ENCODE data around the gene RAP1B. TPM values are rescaled to one million over a fixed set of nuclear protein-coding genes. Genes with fewer than 3 reads are reported as not detected.

RAP1B gene
- total RNA-seq, 1 donor from 2014 or later = 193 TPM

- no peaks in the 10 kb centered on the region for H3K36me3 ChIP-seq
- no peaks in the 10 kb centered on the region for H3K9me3 ChIP-seq
- H3K4me3 ChIP-seq = no peak overlapping the region
- intact Hi-C loops (cut with DNase I) = no loop called here
- no peak overlapping the region for H3K27ac ChIP-seq
- ATAC-seq (no peak), DNase-seq (no peak)
- H3K4me1 ChIP-seq = peaks cover 4% of the 10 kb centered on the region
- no peaks in the 10 kb centered on the region for H3K27me3 ChIP-seq (ENCODE audit: low read depth)
- no peak for TF ChIP-seq CTCF (IDR thresholded peaks at IDR 0.05)
Measured at GRCh38 chr12:68572661-68573060, 38.0 kb upstream of the RAP1B start.

- no peak for TF ChIP-seq CTCF (IDR thresholded peaks at IDR 0.05)
- Histone ChIP-seq H3K36me3 (no peaks in the 10 kb centered on the region), H3K4me3 (no peak overlapping the region), H3K4me1 (peaks cover 4% of the 10 kb centered on the region), H3K27ac (no peak overlapping the region), H3K27me3 (ENCODE audit: low read depth) (no peaks in the 10 kb centered on the region), H3K9me3 (no peaks in the 10 kb centered on the region)
- DNase-seq (no peak), ATAC-seq (no peak)
- intact Hi-C loops (cut with DNase I) = no loop called here
Measured at GRCh38 chr12:68573406-68573805, 37.3 kb upstream of the RAP1B start.

GRCh38 chr12:68577949-68578348 lies 32.8 kb upstream of the RAP1B start:
- ATAC-seq (no peak), DNase-seq (no peak)
- H3K9me3 ChIP-seq = no peaks in the 10 kb centered on the region
- no peak overlapping the region for H3K27ac ChIP-seq
- H3K4me1 ChIP-seq = no peaks in the 10 kb centered on the region
- no peak overlapping the region for H3K4me3 ChIP-seq
- H3K36me3 ChIP-seq = no peaks in the 10 kb centered on the region
- intact Hi-C loops (cut with DNase I) = no loop called here
- no peak for TF ChIP-seq CTCF (IDR thresholded peaks at IDR 0.05)
- H3K27me3 ChIP-seq (ENCODE audit: low read depth) = no peaks in the 10 kb centered on the region

- Histone ChIP-seq H3K27ac (no peak overlapping the region), H3K36me3 (no peaks in the 10 kb centered on the region), H3K27me3 (ENCODE audit: low read depth) (no peaks in the 10 kb centered on the region), H3K4me1 (no peaks in the 10 kb centered on the region), H3K9me3 (no peaks in the 10 kb centered on the region), H3K4me3 (no peak overlapping the region)
- ATAC-seq = no peak
- no peak for DNase-seq
- no peak for TF ChIP-seq CTCF (IDR thresholded peaks at IDR 0.05)
- intact Hi-C loops (cut with DNase I) = no loop called here
Measured at GRCh38 chr12:68578765-68579164, 31.9 kb upstream of the RAP1B start.

- Histone ChIP-seq H3K36me3 (no peaks in the 10 kb centered on the region), H3K4me3 (no peak overlapping the region), H3K4me1 (no peaks in the 10 kb centered on the region), H3K27ac (no peak overlapping the region), H3K9me3 (no peaks in the 10 kb centered on the region), H3K27me3 (ENCODE audit: low read depth) (no peaks in the 10 kb centered on the region)
- TF ChIP-seq CTCF (IDR thresholded peaks at IDR 0.05) = no peak
- DNase-seq (no peak), ATAC-seq (no peak)
- intact Hi-C loops (cut with DNase I) = no loop called here
Measured at GRCh38 chr12:68579254-68579653, 31.4 kb upstream of the RAP1B start.

GRCh38 chr12:68580911-68581310 lies 29.8 kb upstream of the RAP1B start:
- DNase-seq = no peak
- H3K9me3 ChIP-seq = no peaks in the 10 kb centered on the region
- no peaks in the 10 kb centered on the region for H3K27me3 ChIP-seq (ENCODE audit: low read depth)
- TF ChIP-seq CTCF (IDR thresholded peaks at IDR 0.05) = no peak
- no peak overlapping the region for H3K27ac ChIP-seq
- no peaks in the 10 kb centered on the region for H3K36me3 ChIP-seq
- no peak overlapping the region for H3K4me3 ChIP-seq
- no peak for ATAC-seq
- H3K4me1 ChIP-seq = no peaks in the 10 kb centered on the region
- intact Hi-C loops (cut with DNase I) = no loop called here
